CD8-positive, alpha-beta memory T cell (primary cell): ENCODE data around the gene LUC7L2. TPM values are rescaled to one million over a fixed set of nuclear protein-coding genes. Genes with fewer than 3 reads are reported as not detected.
A peak's percentile ranks its signal among the peaks of the same experiment; 100 is the strongest.

Experiments
- CTCF ChIA-PET: fragments of 350-600 bp; sonication (Branson Sonifier 250); formaldehyde crosslinking; loops from one replicate; lab custom pipeline; 2021; ENCODE audit warnings: antibody characterized with exemption; lab: Charles Lee
- POLR2A ChIA-PET: fragments of 350-600 bp; sonication (Branson Sonifier 250); formaldehyde crosslinking; loops from one replicate; lab custom pipeline; 2021; ENCODE audit warnings: antibody characterized with exemption; lab: Charles Lee
- DNase-seq, 5 donors: peaks; one replicate each; pipeline versions ENCODE4 v3.0.0 to v3.0.0-alpha.2; 2020 to 2022; ENCODE audit warnings: mixed read lengths in 1 of 5
- H3K27ac ChIP-seq: one replicate; pipeline ENCODE4 v1.7.0; 2013; ENCODE audit warnings: low read depth, mild to moderate bottlenecking, low read length, moderate library complexity
- H3K27me3 ChIP-seq: 2 replicates; pipeline ENCODE4 v1.7.0; 2013; ENCODE audit warnings: low read length, mild to moderate bottlenecking; ENCODE audit not compliant: insufficient read depth, poor library complexity, severe bottlenecking
- H3K36me3 ChIP-seq: 2 replicates; pipeline ENCODE4 v1.7.0; 2013; ENCODE audit warnings: mild to moderate bottlenecking, low read length, moderate library complexity; ENCODE audit not compliant: insufficient read depth
- H3K4me1 ChIP-seq: 2 replicates; pipeline ENCODE4 v1.7.0; 2013; ENCODE audit warnings: mild to moderate bottlenecking, low read length, moderate library complexity; ENCODE audit not compliant: insufficient read depth
- H3K4me3 ChIP-seq: 2 replicates; pipeline ENCODE4 v1.7.0; 2013; ENCODE audit warnings: mild to moderate bottlenecking, low read length
- H3K9me3 ChIP-seq: 2 replicates; pipeline ENCODE4 v1.7.0; 2013; ENCODE audit warnings: mild to moderate bottlenecking, low read length
- H3K27ac Mint-ChIP-seq, 8 donors: one replicate each; pipeline ENCODE4 v1.8.0; 2020 to 2021; ENCODE audit warnings: mixed read lengths in 8 of 8, mild to moderate bottlenecking in 6 of 8, inconsistent platforms in 3 of 8, moderate library complexity in 3 of 8
- H3K27me3 Mint-ChIP-seq, 2 donors: one replicate each; pipeline ENCODE4 v1.8.0; 2020 to 2021; ENCODE audit warnings: mixed read lengths in 2 of 2, mild to moderate bottlenecking in 1 of 2, moderate library complexity in 1 of 2
- H3K36me3 Mint-ChIP-seq, 3 donors: one replicate each; pipeline ENCODE4 v1.8.0; 2020 to 2021; ENCODE audit warnings: mixed read lengths in 3 of 3, inconsistent platforms in 1 of 3, mild to moderate bottlenecking in 1 of 3
- H3K4me1 Mint-ChIP-seq, 3 donors: one replicate each; pipeline ENCODE4 v1.8.0; 2020 to 2021; ENCODE audit warnings: mixed read lengths in 3 of 3, inconsistent platforms in 1 of 3, mild to moderate bottlenecking in 1 of 3
- H3K4me3 Mint-ChIP-seq, 7 donors: one replicate each; pipeline ENCODE4 v1.8.0; 2020 to 2021; ENCODE audit warnings: mixed read lengths in 7 of 7, mild to moderate bottlenecking in 6 of 7, moderate library complexity in 4 of 7, inconsistent platforms in 2 of 7
- H3K9me3 Mint-ChIP-seq, 5 donors: one replicate each; pipeline ENCODE4 v1.8.0; 2020 to 2022; ENCODE audit warnings: mixed read lengths in 5 of 5, mild to moderate bottlenecking in 3 of 5, moderate library complexity in 2 of 5, inconsistent platforms in 1 of 5
- polyA plus RNA-seq: library from polyadenylated mRNA; unstranded; fragments of 300-500 nt; fragmentation: Illumina TruSeq; gene quantifications from one replicate; pipeline ENCODE4 v1.2.3, GENCODE V29; 2021
- total RNA-seq, 2 experiments: library from RNA; stranded (reverse); gene quantifications; one replicate each; pipeline ENCODE4 v1.2.3, GENCODE V29; 2021

Gene LUC7L2
- total and polyA plus RNA-seq, 3 experiments from 2014 or later, result 72.0 to 164 (median 150) TPM

- Histone ChIP-seq H3K36me3 (peaks cover 5% of the 10 kb centered on the region), H3K9me3 (no peaks in the 10 kb centered on the region), H3K27me3 (no peaks in the 10 kb centered on the region), H3K4me1 (peaks cover 62% of the 10 kb centered on the region), H3K4me3 (no peak overlapping the region), H3K27ac (no peak overlapping the region)
- H3K27me3 Mint-ChIP-seq, result no peaks in the 10 kb centered on the region
- ChIA-PET CTCF (interaction anchor here (0.7 kb wide), 1 partner anchor 20 kb away, joined by 3 read pairs; no protein-coding TSS in a partner anchor), POLR2A (interaction anchor here (0.5 kb wide), 1 partner anchor 1307 kb away, joined by 3 read pairs; no protein-coding TSS in a partner anchor)
- H3K9me3 Mint-ChIP-seq, result no peaks in the 10 kb centered on the region
- peak overlapping the region in 1 of 8 donors; percentile 18 for H3K27ac Mint-ChIP-seq
- peaks cover 71 to 88% (median 87%) of the 10 kb centered on the region in 3 donors for H3K4me1 Mint-ChIP-seq
- DNase-seq, result no peak
- H3K4me3 Mint-ChIP-seq, result no peak overlapping the region
- peaks cover 0 to 50% (median 9%) of the 10 kb centered on the region in 3 donors for H3K36me3 Mint-ChIP-seq
These were observed 6.7 kb downstream of the LUC7L2 start for GRCh38 chr7:139366400-139366799.

GRCh38 chr7:139367438-139368155 lies 7.9 kb downstream of the LUC7L2 start:
- Mint-ChIP-seq H3K4me3 (peak overlapping the region in 2 of 7 donors; percentile 17 to 42), H3K4me1 (peaks cover 70 to 88% (median 87%) of the 10 kb centered on the region in 3 donors), H3K9me3 (no peaks in the 10 kb centered on the region), H3K36me3 (peaks cover 0 to 53% (median 9%) of the 10 kb centered on the region in 3 donors), H3K27ac (peak overlapping the region in 3 of 8 donors; percentile 14 to 27 (median 23)), H3K27me3 (no peaks in the 10 kb centered on the region)
- Histone ChIP-seq H3K9me3 (no peaks in the 10 kb centered on the region), H3K27me3 (no peaks in the 10 kb centered on the region), H3K4me1 (peaks cover 52% of the 10 kb centered on the region), H3K4me3 (no peak overlapping the region), H3K36me3 (peaks cover 5% of the 10 kb centered on the region), H3K27ac (no peak overlapping the region)
- ChIA-PET CTCF (interaction anchor here (0.6 kb wide), 1 partner anchor 27 kb away, joined by 3 read pairs; no protein-coding TSS in a partner anchor), POLR2A (no interaction called here)
- no peak for DNase-seq

GRCh38 chr7:139370301-139370942 lies 10.7 kb downstream of the LUC7L2 start:
- Mint-ChIP-seq H3K27me3 (no peaks in the 10 kb centered on the region), H3K4me3 (peak overlapping the region in 4 of 7 donors; percentile 0 to 59 (median 31)), H3K9me3 (no peaks in the 10 kb centered on the region), H3K27ac (peak overlapping the region in 6 of 8 donors; percentile 2 to 61 (median 23)), H3K4me1 (peaks cover 71 to 88% (median 88%) of the 10 kb centered on the region in 3 donors), H3K36me3 (peaks cover 0 to 48% (median 2%) of the 10 kb centered on the region in 3 donors)
- Histone ChIP-seq H3K27me3 (no peaks in the 10 kb centered on the region), H3K4me1 (peaks cover 39% of the 10 kb centered on the region), H3K36me3 (peaks cover 7% of the 10 kb centered on the region), H3K27ac (no peak overlapping the region), H3K9me3 (no peaks in the 10 kb centered on the region), H3K4me3 (no peak overlapping the region)
- DNase-seq, result no peak
- ChIA-PET CTCF (interaction anchor here (1.1 kb wide), 1 partner anchor 25 kb away, joined by 3 read pairs; no protein-coding TSS in a partner anchor), POLR2A (no interaction called here)

GRCh38 chr7:139370943-139371313 lies 11.2 kb downstream of the LUC7L2 start:
- Mint-ChIP-seq H3K27ac (peak overlapping the region in 4 of 8 donors; percentile 2 to 58 (median 6)), H3K36me3 (peaks cover 0 to 50% (median 0%) of the 10 kb centered on the region in 3 donors), H3K27me3 (no peaks in the 10 kb centered on the region), H3K9me3 (no peaks in the 10 kb centered on the region), H3K4me3 (peak overlapping the region in 4 of 7 donors; percentile 0 to 38 (median 16)), H3K4me1 (peaks cover 72 to 88% (median 88%) of the 10 kb centered on the region in 3 donors)
- Histone ChIP-seq H3K9me3 (no peaks in the 10 kb centered on the region), H3K4me3 (no peak overlapping the region), H3K27me3 (no peaks in the 10 kb centered on the region), H3K4me1 (peaks cover 35% of the 10 kb centered on the region), H3K36me3 (peaks cover 5% of the 10 kb centered on the region), H3K27ac (no peak overlapping the region)
- CTCF ChIA-PET, result interaction anchor here (1.1 kb wide), 1 partner anchor 25 kb away, joined by 3 read pairs; no protein-coding TSS in a partner anchor
- DNase-seq, result no peak
- POLR2A ChIA-PET, result no interaction called here

GRCh38 chr7:139374246-139374645 lies 14.6 kb downstream of the LUC7L2 start:
- Mint-ChIP-seq H3K36me3 (peaks cover 4 to 57% (median 4%) of the 10 kb centered on the region in 3 donors), H3K27ac (peak overlapping the region in 2 of 8 donors; percentile 46 to 66), H3K4me3 (no peak overlapping the region), H3K27me3 (no peaks in the 10 kb centered on the region), H3K9me3 (no peaks in the 10 kb centered on the region), H3K4me1 (peaks cover 63 to 76% (median 71%) of the 10 kb centered on the region in 3 donors)
- H3K4me1 ChIP-seq, result peaks cover 17% of the 10 kb centered on the region
- H3K4me3 ChIP-seq, result no peak overlapping the region
- ChIA-PET POLR2A (interaction anchor here (1.2 kb wide), 1 partner anchor 11 kb away, joined by 3 read pairs; no protein-coding TSS in a partner anchor), CTCF (no interaction called here)
- H3K36me3 ChIP-seq, result peaks cover 21% of the 10 kb centered on the region
- H3K27me3 ChIP-seq, result no peaks in the 10 kb centered on the region
- no peaks in the 10 kb centered on the region for H3K9me3 ChIP-seq
- no peak for DNase-seq
- H3K27ac ChIP-seq, result no peak overlapping the region

GRCh38 chr7:139382439-139382838 lies 22.7 kb downstream of the LUC7L2 start:
- no peak for DNase-seq
- Mint-ChIP-seq H3K27ac (peak overlapping the region in 1 of 8 donors; percentile 80), H3K9me3 (no peaks in the 10 kb centered on the region), H3K27me3 (no peaks in the 10 kb centered on the region), H3K4me3 (no peak overlapping the region), H3K36me3 (peaks cover 8 to 53% (median 9%) of the 10 kb centered on the region in 3 donors), H3K4me1 (peaks cover 0 to 10% (median 4%) of the 10 kb centered on the region in 3 donors)
- H3K4me1 ChIP-seq, result no peaks in the 10 kb centered on the region
- no peak overlapping the region for H3K27ac ChIP-seq
- POLR2A ChIA-PET, result no interaction called here
- peaks cover 18% of the 10 kb centered on the region for H3K36me3 ChIP-seq
- H3K27me3 ChIP-seq, result no peaks in the 10 kb centered on the region
- no peak overlapping the region for H3K4me3 ChIP-seq
- CTCF ChIA-PET, result no interaction called here
- H3K9me3 ChIP-seq, result no peaks in the 10 kb centered on the region

GRCh38 chr7:139384611-139385010 lies 24.9 kb downstream of the LUC7L2 start:
- peaks cover 14 to 32% (median 25%) of the 10 kb centered on the region in 3 donors for H3K4me1 Mint-ChIP-seq
- H3K9me3 Mint-ChIP-seq, result no peaks in the 10 kb centered on the region
- Histone ChIP-seq H3K27me3 (no peaks in the 10 kb centered on the region), H3K36me3 (peaks cover 18% of the 10 kb centered on the region), H3K27ac (no peak overlapping the region), H3K4me3 (no peak overlapping the region), H3K9me3 (no peaks in the 10 kb centered on the region), H3K4me1 (no peaks in the 10 kb centered on the region)
- POLR2A ChIA-PET, result no interaction called here
- DNase-seq, result no peak
- H3K4me3 Mint-ChIP-seq, result no peak overlapping the region
- no peaks in the 10 kb centered on the region for H3K27me3 Mint-ChIP-seq
- CTCF ChIA-PET, result no interaction called here
- peaks cover 10 to 58% (median 16%) of the 10 kb centered on the region in 3 donors for H3K36me3 Mint-ChIP-seq
- no peak overlapping the region for H3K27ac Mint-ChIP-seq
